ENCODE measurements around the gene HTR1E. TPM values are rescaled to one million over a fixed set of nuclear protein-coding genes. Genes with fewer than 3 reads are reported as not detected.

The HTR1E gene
- total RNA-seq, 4 donors from 2014 or later: not detected

DNA sequence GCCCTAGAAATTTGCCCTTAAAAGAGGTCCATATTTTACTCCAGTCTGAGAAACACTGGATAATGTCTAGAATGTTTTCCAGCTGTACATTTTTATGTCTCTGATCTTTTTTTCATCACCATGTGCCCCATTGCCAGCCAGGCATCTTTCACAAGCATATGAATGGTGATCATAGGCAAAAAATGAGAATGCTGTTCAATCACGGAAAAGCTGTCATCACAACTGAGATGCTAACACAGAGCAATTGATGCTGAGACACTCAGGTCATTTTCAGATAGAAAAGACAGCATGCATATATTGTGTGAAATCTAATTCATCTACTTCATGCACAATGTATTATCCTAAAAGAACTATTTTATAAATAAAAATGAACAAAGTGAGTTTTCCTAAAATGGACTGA, 116.0 kb downstream of the HTR1E start:
- H3K4me1 ChIP-seq: no peaks in the 10 kb centered on the region
- H3K27ac ChIP-seq: no peak overlapping the region
- no peaks in the 10 kb centered on the region for H3K36me3 ChIP-seq
- no peaks in the 10 kb centered on the region for H3K27me3 ChIP-seq
- no peaks in the 10 kb centered on the region for H3K9me3 ChIP-seq
- H3K4me3 ChIP-seq: no peak overlapping the region
- no peak for DNase-seq
- TF ChIP-seq, protein P1, sequence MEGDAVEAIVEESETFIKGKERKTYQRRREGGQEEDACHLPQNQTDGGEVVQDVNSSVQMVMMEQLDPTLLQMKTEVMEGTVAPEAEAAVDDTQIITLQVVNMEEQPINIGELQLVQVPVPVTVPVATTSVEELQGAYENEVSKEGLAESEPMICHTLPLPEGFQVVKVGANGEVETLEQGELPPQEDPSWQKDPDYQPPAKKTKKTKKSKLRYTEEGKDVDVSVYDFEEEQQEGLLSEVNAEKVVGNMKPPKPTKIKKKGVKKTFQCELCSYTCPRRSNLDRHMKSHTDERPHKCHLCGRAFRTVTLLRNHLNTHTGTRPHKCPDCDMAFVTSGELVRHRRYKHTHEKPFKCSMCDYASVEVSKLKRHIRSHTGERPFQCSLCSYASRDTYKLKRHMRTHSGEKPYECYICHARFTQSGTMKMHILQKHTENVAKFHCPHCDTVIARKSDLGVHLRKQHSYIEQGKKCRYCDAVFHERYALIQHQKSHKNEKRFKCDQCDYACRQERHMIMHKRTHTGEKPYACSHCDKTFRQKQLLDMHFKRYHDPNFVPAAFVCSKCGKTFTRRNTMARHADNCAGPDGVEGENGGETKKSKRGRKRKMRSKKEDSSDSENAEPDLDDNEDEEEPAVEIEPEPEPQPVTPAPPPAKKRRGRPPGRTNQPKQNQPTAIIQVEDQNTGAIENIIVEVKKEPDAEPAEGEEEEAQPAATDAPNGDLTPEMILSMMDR (IDR thresholded peaks at IDR 0.05): no peak
- TF ChIP-seq POLR2A (IDR thresholded peaks at IDR 0.05): no peak

DNA sequence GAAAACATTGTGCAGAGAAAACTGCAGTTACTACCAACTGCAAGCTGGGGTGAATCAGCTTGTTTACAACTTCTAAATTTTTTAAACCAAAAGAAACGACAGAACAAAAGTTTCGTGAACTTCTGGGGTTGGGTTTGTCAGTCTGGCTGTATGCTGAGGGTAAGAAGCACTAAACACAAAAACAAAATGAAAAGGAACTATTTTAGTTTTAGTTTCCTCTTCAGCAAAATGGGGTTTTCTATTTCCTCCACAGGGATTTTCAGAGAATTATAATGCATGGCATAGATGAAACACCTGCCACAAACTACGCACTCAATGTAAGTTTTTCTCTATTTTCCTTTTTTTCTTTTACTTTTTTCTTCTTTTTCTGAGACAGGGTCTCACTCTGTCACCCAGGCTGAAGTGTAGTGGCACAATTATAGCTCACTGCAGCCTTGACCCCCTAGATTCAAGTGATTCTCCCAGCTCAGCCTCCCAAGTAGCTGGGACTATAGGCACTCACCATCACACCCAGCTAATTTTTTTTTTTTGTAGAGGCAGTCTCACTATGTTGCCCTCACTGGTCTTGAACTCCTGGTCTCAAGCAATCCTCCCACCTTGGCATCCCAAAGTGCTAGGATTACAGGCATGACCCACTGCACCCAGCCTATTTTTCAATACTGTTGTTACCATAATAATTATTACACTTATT, 117.0 kb downstream of the HTR1E start:
- TF ChIP-seq, protein P1 (IDR thresholded peaks at IDR 0.05): no peak
- TF ChIP-seq POLR2A (IDR thresholded peaks at IDR 0.05): no peak
- no peak overlapping the region for H3K27ac ChIP-seq
- no peaks in the 10 kb centered on the region for H3K36me3 ChIP-seq
- H3K4me1 ChIP-seq: no peaks in the 10 kb centered on the region
- H3K4me3 ChIP-seq: no peak overlapping the region
- no peak for DNase-seq
- H3K9me3 ChIP-seq: no peaks in the 10 kb centered on the region
- H3K27me3 ChIP-seq: no peaks in the 10 kb centered on the region

DNA sequence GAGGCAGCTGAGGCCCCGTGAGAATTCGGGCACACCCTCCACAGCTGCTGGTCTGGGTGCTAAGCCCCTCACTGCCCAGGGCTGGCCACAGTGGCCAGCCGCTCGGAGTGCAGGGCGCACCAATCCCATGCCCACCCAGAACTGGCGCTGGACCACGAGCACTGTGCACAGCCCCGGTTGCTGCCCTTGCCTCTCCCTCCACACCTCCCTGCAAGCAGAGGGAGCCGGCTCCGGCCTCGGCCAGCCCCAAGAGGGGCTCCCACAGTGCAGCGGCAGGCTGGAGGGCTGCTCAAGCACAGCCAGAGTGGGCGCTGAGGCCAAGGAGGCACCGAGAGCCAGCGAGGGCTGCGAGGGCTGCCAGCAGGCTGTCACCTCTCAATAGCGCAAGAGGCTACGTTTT, 122.6 kb downstream of the HTR1E start:
- Histone ChIP-seq H3K4me3 (no peak overlapping the region), H3K36me3 (no peaks in the 10 kb centered on the region), H3K27me3 (no peaks in the 10 kb centered on the region), H3K9me3 (no peaks in the 10 kb centered on the region), H3K27ac (no peak overlapping the region), H3K4me1 (no peaks in the 10 kb centered on the region)
- no peak for DNase-seq
- TF ChIP-seq, protein P1 (IDR thresholded peaks at IDR 0.05): no peak
- TF ChIP-seq POLR2A (IDR thresholded peaks at IDR 0.05): no peak

DNA sequence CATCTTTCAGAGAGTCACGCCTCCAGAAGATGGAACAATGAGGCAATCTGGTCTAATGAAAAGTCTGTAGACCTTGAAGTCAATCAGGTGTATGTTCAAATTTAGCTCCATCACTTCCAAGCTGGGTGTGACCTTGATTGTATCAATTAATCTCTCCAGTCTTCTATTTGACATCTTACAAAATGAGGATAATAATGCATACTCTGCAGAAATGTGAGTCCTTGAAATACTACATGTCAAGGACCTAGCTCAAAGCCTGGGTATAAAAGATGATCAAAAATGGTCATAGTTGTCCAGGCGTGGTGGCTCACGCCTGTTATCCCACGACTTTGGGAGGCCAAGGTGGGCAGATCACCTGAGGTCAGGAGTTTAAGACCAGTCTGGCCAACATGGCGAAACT, 127.8 kb downstream of the HTR1E start:
- no peaks in the 10 kb centered on the region for H3K36me3 ChIP-seq
- H3K4me3 ChIP-seq: no peak overlapping the region
- no peaks in the 10 kb centered on the region for H3K9me3 ChIP-seq
- H3K4me1 ChIP-seq: no peaks in the 10 kb centered on the region
- no peak overlapping the region for H3K27ac ChIP-seq
- no peak for TF ChIP-seq POLR2A (IDR thresholded peaks at IDR 0.05)
- TF ChIP-seq, protein P1 (IDR thresholded peaks at IDR 0.05): no peak
- no peaks in the 10 kb centered on the region for H3K27me3 ChIP-seq
- DNase-seq: no peak

Small RNA genes within 50 kb of the gene (small RNA-seq; reads per million reads assigned to genes)
- gene AL157777.2 (0 reads per million in 2 donors), gene MTHFD2P2 (0 reads per million in 2 donors)

Other genes starting within 250 kb of the HTR1E start
- not detected for gene CGA, start 157.6 kb downstream of the HTR1E start, total RNA-seq
- gene ZNF292, start 218.0 kb downstream of the HTR1E start, total RNA-seq: 10 to 100 TPM; 62.5 to 74.7 (median 69.3) TPM

All from Peyer's patch (tissue), 4 donors.